Common myeloid progenitor, CD34-positive (primary cell): ENCODE results near the gene ERC2.

ENCODE experiments used
- CTCF ChIA-PET: fragments of 350-600 bp; sonication (Branson Sonifier 250); formaldehyde crosslinking; loops from one replicate; lab custom pipeline; 2021; ENCODE audit warnings: antibody characterized with exemption; lab: Charles Lee
- POLR2A ChIA-PET: fragments of 350-600 bp; sonication (Branson Sonifier 250); formaldehyde crosslinking; loops from one replicate; lab custom pipeline; 2021; ENCODE audit warnings: antibody characterized with exemption; lab: Charles Lee
- DNase-seq, 3 donors: peaks; one replicate each; pipeline versions ENCODE4 v3.0.0 to v3.0.0-alpha.2; 2013
- H3K27ac ChIP-seq, 2 experiments: 1 replicate in 1 of 2; 2 replicates in 1 of 2; pipeline ENCODE4 v1.7.0; 2013; ENCODE audit warnings: inconsistent platforms in 2 of 2, low read length in 2 of 2, mild to moderate bottlenecking in 2 of 2, low read depth in 1 of 2, moderate library complexity in 1 of 2; ENCODE audit not compliant: severe bottlenecking in 2 of 2, insufficient read depth in 1 of 2, poor library complexity in 1 of 2
- H3K27me3 ChIP-seq, 5 experiments: replicated peaks in 2 of 5; 1 replicate in 3 of 5; 2 replicates in 2 of 5; pipeline versions ENCODE4 v1.6.1 to v1.7.0; 2013; ENCODE audit warnings: low read length in 4 of 5, mild to moderate bottlenecking in 2 of 5, moderate library complexity in 2 of 5, inconsistent platforms in 1 of 5; ENCODE audit not compliant: insufficient read depth in 5 of 5, control insufficient read depth in 4 of 5
- H3K36me3 ChIP-seq, 4 experiments: 1 replicate in 2 of 4; 2 replicates in 2 of 4; pipeline versions ENCODE4 v1.6.1 to v1.7.0; 2013; ENCODE audit warnings: low read length in 3 of 4, control low read depth in 1 of 4, mild to moderate bottlenecking in 1 of 4; ENCODE audit not compliant: control insufficient read depth in 4 of 4, insufficient read depth in 4 of 4
- H3K4me1 ChIP-seq, 4 experiments: 1 replicate in 3 of 4; 2 replicates in 1 of 4; pipeline versions ENCODE4 v1.6.1 to v1.7.1; 2013; ENCODE audit warnings: low read length in 3 of 4, mild to moderate bottlenecking in 3 of 4, control low read depth in 1 of 4, inconsistent platforms in 1 of 4, moderate library complexity in 1 of 4; ENCODE audit not compliant: control insufficient read depth in 4 of 4, insufficient read depth in 4 of 4; ENCODE audit errors: control extremely low read depth in 1 of 4
- H3K4me3 ChIP-seq, 7 experiments: 1 replicate in 4 of 7; 2 replicates in 3 of 7; pipeline versions ENCODE4 v1.5.1 to v1.7.0; 2013; ENCODE audit warnings: mild to moderate bottlenecking in 7 of 7, low read length in 6 of 7, moderate library complexity in 6 of 7, inconsistent platforms in 2 of 7, low read depth in 2 of 7, control low read depth in 1 of 7; ENCODE audit not compliant: insufficient read depth in 4 of 7, control insufficient read depth in 1 of 7; ENCODE audit errors: extremely low read depth in 1 of 7
- H3K9me3 ChIP-seq, 5 experiments: 1 replicate in 4 of 5; 2 replicates in 1 of 5; pipeline versions ENCODE4 v1.6.1 to v1.7.1; 2013; ENCODE audit warnings: low read length in 4 of 5, mild to moderate bottlenecking in 2 of 5, inconsistent platforms in 1 of 5, low read depth in 1 of 5, moderate library complexity in 1 of 5; ENCODE audit not compliant: control insufficient read depth in 4 of 5, insufficient read depth in 2 of 5; ENCODE audit errors: control extremely low read depth in 1 of 5
- WGBS: methylation state at CpG from one replicate; pipeline ENCODE4 v1.1.5; 2013; ENCODE audit not compliant: insufficient coverage; 5-methylcytosine and 5-hydroxymethylcytosine counted together

The ERC2 gene

DNA sequence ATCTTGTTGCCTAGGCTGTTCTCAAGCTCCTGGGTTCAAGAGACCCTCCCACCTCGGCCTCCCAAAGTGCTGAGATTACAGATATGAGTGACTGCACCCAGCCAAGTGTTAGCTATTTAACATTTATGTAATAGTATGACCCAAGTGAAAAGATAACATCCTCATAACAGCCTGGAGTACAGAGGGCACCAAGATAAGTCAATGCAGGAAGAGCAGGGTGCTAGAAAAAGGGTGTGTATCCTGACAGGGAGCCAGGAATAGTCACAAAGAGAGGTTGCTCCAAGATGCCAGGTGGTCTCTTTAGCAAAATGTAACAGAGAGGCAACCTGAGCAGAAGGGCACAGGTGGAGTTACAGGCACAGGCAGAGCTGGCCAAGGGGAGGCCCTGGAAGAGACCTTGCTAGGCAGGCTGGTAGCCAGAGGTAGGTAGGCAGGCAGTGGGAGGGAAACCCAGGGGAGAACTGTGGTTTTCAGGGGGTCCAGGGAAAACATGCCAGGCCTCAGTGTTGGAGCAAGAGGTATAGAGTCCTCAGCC, 277.4 kb downstream of the ERC2 start:
- WGBS = no CpG with 5 or more reads among the region's 1 CpG
- Histone ChIP-seq H3K4me3 (no peak overlapping the region), H3K9me3 (no peaks in the 10 kb centered on the region), H3K27ac (no peak overlapping the region), H3K27me3 (no peaks in the 10 kb centered on the region), H3K36me3 (no peaks in the 10 kb centered on the region), H3K4me1 (no peaks in the 10 kb centered on the region)
- ChIA-PET POLR2A (no interaction called here), CTCF (no interaction called here)
- DNase-seq = no peak

GRCh38 chr3:56190130-56190529, 278.1 kb downstream of the ERC2 start:
- no peaks in the 10 kb centered on the region for H3K27me3 ChIP-seq
- H3K36me3 ChIP-seq = no peaks in the 10 kb centered on the region
- ChIA-PET POLR2A (no interaction called here), CTCF (no interaction called here)
- H3K27ac ChIP-seq = no peak overlapping the region
- H3K9me3 ChIP-seq = no peaks in the 10 kb centered on the region
- no peaks in the 10 kb centered on the region for H3K4me1 ChIP-seq
- DNase-seq = no peak
- no peak overlapping the region for H3K4me3 ChIP-seq

DNA sequence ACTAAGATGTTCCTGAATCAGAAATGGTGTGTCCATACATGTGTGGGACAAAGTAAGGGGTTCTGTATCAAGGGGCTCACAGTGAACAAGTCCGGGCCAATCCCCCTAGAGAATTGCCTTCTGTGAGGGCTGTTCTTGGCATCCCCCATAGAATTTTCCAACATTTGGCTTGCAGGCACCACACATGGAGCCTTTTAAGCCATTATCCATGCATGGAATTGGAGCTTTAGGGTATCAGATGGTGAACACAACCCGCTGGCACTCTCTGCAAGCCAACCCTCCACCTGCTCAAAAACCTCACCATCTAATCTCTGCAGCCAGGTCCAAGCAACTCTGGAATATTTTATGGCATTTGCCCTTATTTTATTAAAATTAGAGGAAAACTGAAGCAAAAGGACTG, 278.7 kb downstream of the ERC2 start:
- Histone ChIP-seq H3K27me3 (no peaks in the 10 kb centered on the region), H3K27ac (no peak overlapping the region), H3K4me3 (no peak overlapping the region), H3K9me3 (no peaks in the 10 kb centered on the region), H3K36me3 (no peaks in the 10 kb centered on the region), H3K4me1 (no peaks in the 10 kb centered on the region)
- CTCF ChIA-PET = no interaction called here
- POLR2A ChIA-PET = no interaction called here
- DNase-seq = no peak
- 100% methylated on average over 2 of the region's 2 CpGs for WGBS

GRCh38 chr3:56188201-56188600, 280.1 kb downstream of the ERC2 start:
- no peaks in the 10 kb centered on the region for H3K9me3 ChIP-seq
- no peaks in the 10 kb centered on the region for H3K27me3 ChIP-seq
- H3K27ac ChIP-seq = no peak overlapping the region
- CTCF ChIA-PET = no interaction called here
- H3K4me3 ChIP-seq = no peak overlapping the region
- POLR2A ChIA-PET = no interaction called here
- H3K4me1 ChIP-seq = no peaks in the 10 kb centered on the region
- no peaks in the 10 kb centered on the region for H3K36me3 ChIP-seq
- no peak for DNase-seq
- 100% methylated on average over 6 of the region's 9 CpGs for WGBS

DNA sequence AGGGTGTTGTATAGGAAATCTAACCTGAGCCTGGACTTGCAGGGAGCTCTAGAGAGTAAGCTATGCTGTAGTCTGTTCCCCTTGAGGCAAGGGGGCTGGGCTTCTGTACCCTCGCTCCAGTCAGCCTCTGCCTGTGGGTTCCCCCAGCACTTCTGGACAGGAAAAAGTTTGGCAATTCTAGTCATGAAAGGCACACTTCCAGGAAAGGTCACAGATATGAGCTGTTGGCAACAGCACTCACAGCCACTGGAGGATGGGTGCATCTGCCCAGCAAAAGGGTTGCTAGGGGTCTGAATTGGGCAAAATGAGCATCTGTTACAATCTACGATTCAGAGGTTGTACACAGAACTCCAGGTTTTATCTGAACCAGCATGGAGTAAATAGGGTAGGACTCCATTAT, 281.2 kb downstream of the ERC2 start:
- POLR2A ChIA-PET = no interaction called here
- DNase-seq = no peak
- no peaks in the 10 kb centered on the region for H3K27me3 ChIP-seq
- H3K9me3 ChIP-seq = no peaks in the 10 kb centered on the region
- H3K4me1 ChIP-seq = no peaks in the 10 kb centered on the region
- no peak overlapping the region for H3K4me3 ChIP-seq
- H3K27ac ChIP-seq = no peak overlapping the region
- 94% methylated on average over 2 of the region's 2 CpGs for WGBS
- H3K36me3 ChIP-seq = no peaks in the 10 kb centered on the region
- CTCF ChIA-PET = no interaction called here

GRCh38 chr3:56185827-56186226, 282.4 kb downstream of the ERC2 start:
- WGBS = 100% methylated on average over 1 of the region's 1 CpG
- ChIA-PET CTCF (no interaction called here), POLR2A (no interaction called here)
- Histone ChIP-seq H3K4me1 (no peaks in the 10 kb centered on the region), H3K27ac (no peak overlapping the region), H3K4me3 (no peak overlapping the region), H3K9me3 (peaks cover 0 to under 1% (median 0%) of the 10 kb centered on the region in 5 experiments), H3K27me3 (no peaks in the 10 kb centered on the region), H3K36me3 (no peaks in the 10 kb centered on the region)
- no peak for DNase-seq

GRCh38 chr3:56183529-56183928, 284.7 kb downstream of the ERC2 start:
- no peaks in the 10 kb centered on the region for H3K27me3 ChIP-seq
- H3K9me3 ChIP-seq = peaks cover 0 to 3% (median 0%) of the 10 kb centered on the region in 5 experiments
- no peaks in the 10 kb centered on the region for H3K36me3 ChIP-seq
- no peak overlapping the region for H3K27ac ChIP-seq
- ChIA-PET CTCF (no interaction called here), POLR2A (no interaction called here)
- H3K4me3 ChIP-seq = no peak overlapping the region
- 100% methylated on average over 2 of the region's 4 CpGs for WGBS
- DNase-seq = no peak
- no peaks in the 10 kb centered on the region for H3K4me1 ChIP-seq
